ENCODE measurements around the gene ZGPAT.

The ZGPAT gene

GRCh38 chr20:63691711-63692435 is 16.0 kb upstream of the ZGPAT start:
- DNase-seq (ENCODE audit: low read depth in 2 of 2, low spot score in 1 of 2), result no peak

- DNase-seq (ENCODE audit: low read depth in 2 of 2, low spot score in 1 of 2), result no peak
Observed at GRCh38 chr20:63692436-63693082, 15.3 kb upstream of the ZGPAT start.

GRCh38 chr20:63693083-63693732 is 14.6 kb upstream of the ZGPAT start:
- no peak for DNase-seq (ENCODE audit: low read depth in 2 of 2, low spot score in 1 of 2)

DNA sequence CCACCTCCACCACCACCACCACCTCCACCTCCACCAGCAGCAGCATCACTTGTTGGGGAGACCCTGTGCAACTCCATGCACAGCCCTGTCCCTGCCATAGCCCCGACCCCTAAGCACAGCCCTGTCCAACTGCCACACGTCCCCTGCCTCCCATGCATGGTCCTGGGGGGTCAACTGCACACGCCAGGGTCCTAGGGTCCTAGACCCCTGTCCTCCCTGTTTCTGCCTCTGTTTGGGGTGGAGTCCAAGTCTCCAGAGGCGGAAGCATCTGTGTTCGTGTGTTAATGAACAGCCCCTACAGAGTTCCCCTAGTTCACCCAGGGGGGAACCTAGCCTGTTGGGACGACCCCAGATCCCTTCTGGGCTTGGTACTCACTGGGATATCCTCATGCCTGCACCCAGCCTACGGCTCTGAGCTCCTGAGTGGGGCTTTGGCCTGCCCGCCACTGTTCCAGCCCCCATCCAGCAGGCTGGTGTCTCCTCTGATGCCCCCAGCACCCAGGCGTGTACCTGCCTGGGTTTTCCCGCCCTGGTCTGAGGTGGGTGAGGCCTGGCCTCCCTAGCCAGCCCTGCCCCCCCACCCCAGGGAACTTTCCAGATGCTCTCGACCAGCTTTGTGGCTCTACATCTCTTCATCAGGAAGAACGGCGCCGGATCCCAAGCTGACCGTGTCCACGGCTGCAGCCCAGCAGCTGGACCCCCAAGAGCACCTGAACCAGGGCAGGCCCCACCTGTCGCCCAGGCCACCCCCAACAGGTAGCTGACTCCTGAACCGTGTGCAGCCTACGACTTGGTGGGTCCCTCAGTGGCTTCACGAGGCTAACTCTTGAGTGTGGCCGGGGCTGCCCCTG is 13.9 kb upstream of the ZGPAT start:
- no peak for DNase-seq (ENCODE audit: low read depth in 2 of 2, low spot score in 1 of 2)

- no peak for DNase-seq (ENCODE audit: low read depth in 2 of 2, low spot score in 1 of 2)
Observed at GRCh38 chr20:63694584-63695423, 13.0 kb upstream of the ZGPAT start.

DNA sequence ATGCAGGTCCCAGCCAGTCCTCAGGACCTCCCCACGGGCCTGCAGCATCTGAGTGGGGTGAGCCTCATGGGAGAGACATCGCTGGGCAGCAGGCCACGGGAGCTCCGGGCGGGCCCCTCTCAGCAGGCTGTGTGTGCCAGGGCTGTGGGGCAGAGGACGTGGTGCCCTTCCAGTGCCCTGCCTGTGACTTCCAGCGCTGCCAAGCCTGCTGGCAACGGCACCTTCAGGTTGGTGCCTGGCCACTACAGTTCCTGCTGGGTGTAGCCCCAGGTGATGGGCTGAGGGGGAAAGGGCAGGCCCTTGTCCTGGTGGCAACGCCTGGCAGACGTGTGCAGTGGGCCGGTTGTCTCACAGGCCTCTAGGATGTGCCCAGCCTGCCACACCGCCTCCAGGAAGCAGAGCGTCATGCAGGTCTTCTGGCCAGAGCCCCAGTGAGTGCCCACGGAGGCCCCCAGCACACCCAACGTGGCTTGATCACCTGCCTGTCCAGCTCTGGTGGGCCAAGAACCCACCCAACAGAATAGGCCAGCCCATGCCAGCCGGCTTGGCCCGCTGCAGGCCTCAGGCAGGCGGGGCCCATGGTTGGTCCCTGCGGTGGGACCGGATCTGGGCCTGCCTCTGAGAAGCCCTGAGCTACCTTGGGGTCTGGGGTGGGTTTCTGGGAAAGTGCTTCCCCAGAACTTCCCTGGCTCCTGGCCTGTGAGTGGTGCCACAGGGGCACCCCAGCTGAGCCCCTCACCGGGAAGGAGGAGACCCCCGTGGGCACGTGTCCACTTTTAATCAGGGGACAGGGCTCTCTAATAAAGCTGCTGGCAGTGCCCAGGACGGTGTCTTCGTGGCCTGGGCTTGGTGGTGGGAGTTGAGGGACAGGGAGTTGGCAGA is 12.2 kb upstream of the ZGPAT start:
- DNase-seq (ENCODE audit: low read depth in 2 of 2, low spot score in 1 of 2), result no peak

DNA sequence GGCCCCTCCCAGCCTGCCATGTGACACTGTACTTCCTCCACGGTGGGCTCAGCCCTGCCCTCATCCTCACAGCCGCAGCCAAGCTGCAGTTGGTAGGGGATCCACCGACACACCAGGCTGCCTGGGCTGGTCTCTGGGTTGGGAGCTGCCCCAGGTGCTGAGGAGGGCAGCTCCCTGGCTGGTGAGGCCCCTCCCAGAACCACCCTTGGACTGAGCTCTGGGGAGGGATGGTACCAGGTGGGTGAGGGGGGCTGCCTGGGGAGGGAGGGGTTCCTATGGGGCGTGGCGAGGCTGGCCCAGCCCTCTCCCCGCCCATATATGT is 11.6 kb upstream of the ZGPAT start:
- DNase-seq (ENCODE audit: low read depth in 2 of 2, low spot score in 1 of 2), result no peak

GRCh38 chr20:63696628-63697356 is 11.0 kb upstream of the ZGPAT start, which contains the start of gene TNFRSF6B:
TNFRSF6B (plus strand) TSS chr20:63696652; CDS start chr20:63696768, 116 bp downstream.
- no peak for DNase-seq (ENCODE audit: low read depth in 2 of 2, low spot score in 1 of 2)

GRCh38 chr20:63697357-63697867 is 10.4 kb upstream of the ZGPAT start:
- DNase-seq (ENCODE audit: low read depth in 2 of 2, low spot score in 1 of 2), result no peak

DNA sequence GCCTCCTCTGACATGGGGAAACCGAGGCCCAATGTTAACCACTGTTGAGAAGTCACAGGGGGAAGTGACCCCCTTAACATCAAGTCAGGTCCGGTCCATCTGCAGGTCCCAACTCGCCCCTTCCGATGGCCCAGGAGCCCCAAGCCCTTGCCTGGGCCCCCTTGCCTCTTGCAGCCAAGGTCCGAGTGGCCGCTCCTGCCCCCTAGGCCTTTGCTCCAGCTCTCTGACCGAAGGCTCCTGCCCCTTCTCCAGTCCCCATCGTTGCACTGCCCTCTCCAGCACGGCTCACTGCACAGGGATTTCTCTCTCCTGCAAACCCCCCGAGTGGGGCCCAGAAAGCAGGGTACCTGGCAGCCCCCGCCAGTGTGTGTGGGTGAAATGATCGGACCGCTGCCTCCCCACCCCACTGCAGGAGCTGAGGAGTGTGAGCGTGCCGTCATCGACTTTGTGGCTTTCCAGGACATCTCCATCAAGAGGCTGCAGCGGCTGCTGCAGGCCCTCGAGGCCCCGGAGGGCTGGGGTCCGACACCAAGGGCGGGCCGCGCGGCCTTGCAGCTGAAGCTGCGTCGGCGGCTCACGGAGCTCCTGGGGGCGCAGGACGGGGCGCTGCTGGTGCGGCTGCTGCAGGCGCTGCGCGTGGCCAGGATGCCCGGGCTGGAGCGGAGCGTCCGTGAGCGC is 9.8 kb upstream of the ZGPAT start:
- DNase-seq (ENCODE audit: low read depth in 2 of 2, low spot score in 1 of 2), result no peak

- peak in 1 of 2 donors; percentile 21 for DNase-seq (ENCODE audit: low read depth in 2 of 2, low spot score in 1 of 2)
Observed at GRCh38 chr20:63698739-63699465, 8.9 kb upstream of the ZGPAT start.

DNA sequence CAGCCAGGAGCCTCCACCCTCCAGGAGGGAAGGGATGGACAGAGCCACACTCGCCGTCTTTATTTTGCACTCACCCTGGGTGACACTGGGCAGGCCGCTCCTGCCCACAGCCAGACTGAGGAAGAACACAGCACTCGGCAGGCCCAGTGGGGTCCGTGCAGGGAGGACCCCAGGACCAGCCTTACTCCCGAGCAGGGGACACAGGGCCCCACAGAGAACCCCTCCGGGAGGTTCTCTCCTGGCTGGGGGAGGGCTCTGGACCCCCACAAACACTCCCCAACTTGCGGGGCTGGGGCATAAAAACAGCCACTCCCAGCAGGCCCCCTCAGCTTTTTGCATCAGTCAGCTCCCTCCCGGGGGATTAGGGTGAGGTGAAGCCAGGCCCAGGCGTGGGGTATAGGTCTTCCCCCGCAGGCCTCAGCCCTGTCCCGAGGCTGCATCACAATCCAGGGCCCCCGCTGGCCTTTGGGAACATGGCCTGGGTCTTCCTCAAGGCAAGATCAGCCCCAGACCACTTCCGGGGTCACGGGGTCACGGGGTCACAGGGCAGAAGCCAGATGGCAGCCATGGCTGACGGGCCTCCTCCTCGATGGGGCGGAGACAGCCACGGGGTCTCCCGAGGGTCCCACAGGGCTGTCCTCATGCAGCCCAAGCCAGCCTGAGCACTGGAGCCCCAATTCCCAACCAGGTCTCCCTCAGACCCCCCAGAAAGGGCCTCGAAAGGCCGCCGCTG is 8.2 kb upstream of the ZGPAT start:
- no peak for DNase-seq (ENCODE audit: low read depth in 2 of 2, low spot score in 1 of 2)

GRCh38 chr20:63700199-63701050 is 7.4 kb upstream of the ZGPAT start:
- DNase-seq (ENCODE audit: low read depth in 2 of 2, low spot score in 1 of 2), result no peak

GRCh38 chr20:63701051-63701328 is 6.8 kb upstream of the ZGPAT start:
- DNase-seq (ENCODE audit: low read depth in 2 of 2, low spot score in 1 of 2), result no peak

DNA sequence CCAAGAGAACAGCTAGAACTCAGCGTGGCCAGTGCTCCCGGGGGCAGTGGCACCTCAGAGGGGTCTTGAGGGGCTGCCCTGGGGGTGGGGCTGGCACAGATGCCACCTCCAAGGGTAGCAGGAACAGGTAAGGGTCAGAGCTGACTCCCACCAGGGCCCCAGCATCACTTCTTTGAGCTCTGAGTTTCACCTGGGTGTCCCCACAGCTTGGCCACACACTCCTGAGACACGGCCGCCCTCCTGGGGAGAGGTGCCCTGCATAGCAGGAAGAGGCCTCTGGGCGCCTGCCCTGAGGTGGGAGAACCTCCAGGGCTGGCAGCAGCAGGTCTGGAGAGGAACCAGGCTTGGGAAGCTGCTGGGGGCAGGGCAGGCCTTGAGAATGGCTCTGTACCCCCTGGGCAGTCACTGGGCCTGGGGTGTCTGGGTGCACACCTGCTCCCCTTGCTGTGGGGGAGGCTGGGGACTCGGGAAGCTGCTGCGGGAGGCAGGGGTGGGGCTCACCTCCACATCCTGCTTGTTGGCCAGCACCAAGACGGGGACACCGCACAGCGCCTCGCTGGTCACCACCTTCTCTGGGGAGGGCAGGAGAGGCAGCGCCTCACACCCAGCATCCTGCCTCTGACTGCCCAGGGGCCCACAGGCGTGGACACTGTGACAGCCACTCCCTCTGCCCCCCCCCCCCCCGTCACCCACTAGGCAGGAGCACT is 6.4 kb upstream of the ZGPAT start:
- no peak for DNase-seq (ENCODE audit: low read depth in 2 of 2, low spot score in 1 of 2)
